DMS153 (cell line): ENCODE results near the gene DIAPH2.

Source experiments
- DNase-seq: peaks from one replicate; lab custom pipeline; 2025; lab: John Stamatoyannopoulos, UW

DIAPH2 gene

DNA sequence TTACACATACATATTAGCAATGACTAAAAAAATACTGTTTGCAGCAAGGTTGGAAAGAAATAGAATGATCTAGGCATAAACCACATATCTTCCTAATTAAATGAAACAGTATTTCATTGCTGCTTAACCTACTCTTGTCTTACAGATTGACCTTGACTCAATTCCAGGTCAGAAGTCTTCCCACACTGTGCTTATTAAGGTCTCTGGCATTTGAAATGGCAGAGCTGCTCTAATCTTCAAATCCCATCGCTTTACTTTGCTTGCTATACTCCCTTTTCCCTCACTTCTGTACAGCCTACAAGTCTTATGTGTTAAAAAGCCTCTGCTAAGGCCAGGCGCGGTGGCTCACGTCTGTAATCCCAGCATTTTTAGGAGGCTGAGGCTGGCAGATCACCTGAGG is 623.5 kb downstream of the DIAPH2 start:
- DNase-seq: no peak

- DNase-seq: no peak
These were observed 625.0 kb downstream of the DIAPH2 start for GRCh38 chrX:97309487-97310116.

GRCh38 chrX:97310373-97310772 is 625.7 kb downstream of the DIAPH2 start:
- no peak for DNase-seq

DNA sequence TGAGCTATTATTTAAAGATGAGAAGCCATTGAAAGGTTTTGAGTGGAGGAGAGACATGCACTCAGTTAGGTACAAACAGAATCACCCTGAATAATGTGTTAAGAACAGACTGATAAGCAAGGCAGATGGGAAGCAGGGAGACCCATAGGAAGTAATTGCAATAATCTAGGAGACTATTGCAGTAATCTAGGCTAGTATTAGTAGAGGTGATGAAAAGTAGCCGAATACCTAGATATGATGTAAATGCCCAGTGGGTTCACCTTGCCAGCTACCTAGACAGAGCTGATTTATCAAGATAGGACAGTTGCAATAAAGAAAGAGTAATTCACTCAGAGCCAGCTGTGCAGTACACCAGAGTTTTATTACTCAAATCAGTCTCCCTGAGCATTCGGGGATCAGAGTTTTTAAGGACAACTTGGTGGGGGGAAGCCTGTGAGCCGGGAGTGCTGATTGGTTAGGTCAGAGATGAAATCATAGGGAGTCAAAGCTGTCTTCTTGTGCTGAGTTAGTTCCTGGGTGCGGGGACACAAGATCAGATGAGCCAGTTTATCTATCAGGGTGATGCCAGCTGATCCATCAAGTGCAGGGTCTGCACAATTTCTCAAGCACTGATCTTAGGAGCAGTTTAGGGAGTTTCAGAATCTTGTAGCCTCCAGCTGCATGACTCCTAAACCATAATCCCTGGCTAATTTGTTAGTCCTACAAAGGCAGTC is 626.6 kb downstream of the DIAPH2 start:
- DNase-seq: no peak

DNA sequence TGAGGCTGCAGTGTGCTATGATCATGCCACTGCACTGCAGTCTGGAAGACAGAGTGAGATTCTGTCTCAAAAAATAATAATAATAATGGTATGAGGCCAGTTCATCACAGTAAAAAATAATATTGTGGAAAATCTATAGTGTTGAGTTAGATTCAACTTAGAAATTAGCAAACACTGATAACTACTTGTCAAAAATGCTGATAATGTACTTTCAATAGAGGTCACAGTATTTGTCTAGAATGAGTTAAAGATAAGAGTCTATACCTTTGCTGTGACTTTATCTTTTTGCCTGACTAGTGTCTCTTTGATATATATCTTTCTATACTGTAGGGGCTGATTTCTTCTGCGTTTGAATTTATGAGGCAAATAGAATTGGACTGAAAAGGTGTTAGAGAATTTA is 629.7 kb downstream of the DIAPH2 start:
- DNase-seq: no peak

- no peak for DNase-seq
These were observed 631.3 kb downstream of the DIAPH2 start for GRCh38 chrX:97315939-97316338.

- no peak for DNase-seq
These were observed 635.7 kb downstream of the DIAPH2 start for GRCh38 chrX:97320305-97320704.

- DNase-seq: no peak
These were observed 637.8 kb downstream of the DIAPH2 start for GRCh38 chrX:97322401-97322800.

DNA sequence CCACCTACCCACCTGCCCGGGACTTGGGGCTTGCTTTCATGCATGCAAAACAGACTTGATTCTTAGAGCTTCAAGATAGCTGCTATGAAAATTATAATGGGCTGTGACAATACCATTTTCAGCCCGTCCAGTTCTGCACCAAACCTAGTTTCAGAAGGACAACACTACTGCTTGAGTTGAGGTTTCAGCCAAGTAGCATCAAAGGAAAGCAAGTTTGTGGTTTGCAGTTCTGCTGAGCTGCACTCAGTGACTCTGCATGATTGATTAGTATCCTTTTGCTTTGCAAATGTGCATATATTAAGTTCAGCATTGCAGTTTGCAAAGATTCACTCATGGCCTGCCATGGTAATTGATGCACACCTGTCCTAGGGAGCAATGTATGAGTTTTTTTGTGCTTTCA is 641.8 kb downstream of the DIAPH2 start:
- DNase-seq: no peak

GRCh38 chrX:97328853-97329390 is 644.3 kb downstream of the DIAPH2 start:
- DNase-seq: no peak

GRCh38 chrX:97330151-97330550 is 645.5 kb downstream of the DIAPH2 start:
- DNase-seq: no peak

DNA sequence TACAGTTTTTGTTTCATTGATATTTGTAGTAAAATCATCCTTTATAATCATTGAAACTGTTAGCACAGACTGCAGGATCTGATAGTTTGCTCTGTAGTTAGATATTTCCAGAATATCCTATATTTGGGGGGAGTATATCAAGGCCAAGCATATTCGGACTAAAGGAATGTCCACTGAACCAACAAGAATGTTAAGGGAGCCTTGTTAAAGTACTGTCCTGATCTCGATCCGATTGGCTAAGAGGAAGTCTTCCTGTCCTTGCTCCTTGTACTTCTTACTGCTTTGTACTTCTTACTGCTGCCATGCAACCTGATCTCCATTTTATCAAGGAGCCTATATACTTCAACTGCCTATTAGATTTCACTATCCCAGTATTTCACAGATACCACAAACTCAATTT is 648.3 kb downstream of the DIAPH2 start:
- DNase-seq: no peak

DNA sequence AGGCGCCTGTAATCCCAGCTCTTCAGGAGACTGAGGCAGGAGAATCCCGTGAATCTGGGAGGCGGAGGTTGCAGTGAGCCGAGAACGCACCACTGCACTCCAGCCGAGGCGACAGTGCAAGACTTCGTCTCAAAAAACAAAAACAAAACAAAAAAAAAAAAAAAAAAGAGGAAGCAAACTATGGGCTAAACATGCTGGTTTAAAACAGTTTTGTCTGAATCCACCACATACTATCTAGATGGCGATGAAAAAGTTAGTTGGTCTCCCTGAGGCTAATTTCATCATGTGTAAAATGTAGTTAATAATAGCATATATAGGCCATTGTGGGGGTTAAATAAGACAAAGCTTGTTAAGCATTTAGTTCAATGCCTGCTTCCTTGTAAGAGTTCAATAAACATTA is 650.2 kb downstream of the DIAPH2 start:
- no peak for DNase-seq

DNA sequence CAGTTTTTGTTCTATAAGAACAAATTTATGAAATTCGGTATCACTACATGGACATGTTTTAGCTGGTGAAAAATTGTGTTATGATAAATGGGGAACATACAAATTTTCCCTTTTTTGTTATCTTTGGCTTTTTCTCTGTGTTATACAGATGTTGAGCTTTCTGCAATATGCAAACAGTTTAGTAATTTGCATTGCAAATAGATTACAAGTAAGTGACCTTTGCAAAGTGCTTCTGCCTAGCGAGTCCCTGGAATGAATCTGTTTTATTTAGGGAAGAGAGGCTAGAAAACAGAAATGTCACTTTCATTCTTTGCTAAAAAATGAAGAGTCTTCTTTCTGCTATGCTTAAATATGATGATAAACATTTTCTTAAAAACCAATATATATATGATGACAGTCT is 660.1 kb downstream of the DIAPH2 start:
- DNase-seq: no peak

GRCh38 chrX:97358941-97359340 is 674.3 kb downstream of the DIAPH2 start:
- no peak for DNase-seq

DNA sequence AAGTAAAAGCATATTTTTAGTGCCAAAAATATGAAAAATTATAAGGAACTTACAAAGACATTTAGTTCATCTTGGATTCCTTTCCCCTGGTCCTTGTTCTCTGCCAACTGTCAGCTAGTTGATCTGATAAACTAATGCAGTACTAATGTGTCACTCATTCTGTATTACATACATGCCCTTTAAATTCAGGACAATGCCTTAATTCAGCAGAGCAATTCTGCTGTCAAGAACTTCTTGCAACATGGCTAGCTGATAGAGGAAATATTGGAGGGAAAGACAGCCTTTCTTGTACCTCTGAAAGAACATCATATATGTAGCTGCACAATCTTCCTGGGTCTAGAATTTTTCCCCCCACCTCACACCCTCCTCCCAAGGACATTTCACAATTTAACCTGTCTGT is 679.2 kb downstream of the DIAPH2 start:
- no peak for DNase-seq

GRCh38 chrX:97366237-97366636 is 681.6 kb downstream of the DIAPH2 start:
- no peak for DNase-seq

GRCh38 chrX:97367125-97367524 is 682.5 kb downstream of the DIAPH2 start:
- DNase-seq: no peak

DNA sequence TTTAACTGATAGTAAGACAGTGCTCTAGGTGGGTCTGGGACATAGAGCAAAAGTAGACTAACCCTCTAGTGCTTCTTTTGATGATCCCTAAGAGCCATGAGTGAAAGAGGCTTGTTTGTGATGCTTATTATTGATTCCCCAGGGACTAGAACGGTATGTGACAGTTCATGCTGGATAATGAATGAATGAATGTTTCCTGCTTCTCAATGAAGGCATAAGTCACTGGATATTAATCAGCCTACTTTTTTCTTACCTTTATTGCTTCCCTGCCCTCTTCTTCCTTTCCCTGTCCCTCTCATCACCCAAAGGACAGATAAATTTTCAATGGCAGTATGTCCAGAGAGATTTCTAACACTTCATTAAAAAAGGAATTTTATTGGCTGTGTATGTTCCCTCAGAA is 685.3 kb downstream of the DIAPH2 start:
- no peak for DNase-seq

GRCh38 chrX:97372001-97372766 is 687.5 kb downstream of the DIAPH2 start:
- DNase-seq: no peak

DNA sequence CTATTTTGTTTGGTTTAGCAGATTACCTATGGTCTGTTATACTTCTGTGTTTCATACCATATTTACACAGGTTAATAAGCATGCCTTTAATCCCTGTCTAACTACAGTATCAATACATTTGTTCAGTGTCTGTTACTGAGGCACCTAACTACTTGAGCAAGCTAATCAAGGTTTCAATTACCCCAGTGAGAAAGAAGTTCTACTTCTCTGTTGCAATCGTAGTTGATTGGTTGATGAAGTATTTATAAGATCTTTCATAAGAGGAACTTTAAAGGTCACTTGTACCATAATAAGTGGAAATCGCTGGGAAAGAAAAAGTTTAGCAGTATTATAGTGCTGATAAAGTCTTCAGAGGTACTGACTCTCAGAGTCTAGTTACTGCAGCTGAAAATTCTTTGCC is 689.6 kb downstream of the DIAPH2 start:
- no peak for DNase-seq

DNA sequence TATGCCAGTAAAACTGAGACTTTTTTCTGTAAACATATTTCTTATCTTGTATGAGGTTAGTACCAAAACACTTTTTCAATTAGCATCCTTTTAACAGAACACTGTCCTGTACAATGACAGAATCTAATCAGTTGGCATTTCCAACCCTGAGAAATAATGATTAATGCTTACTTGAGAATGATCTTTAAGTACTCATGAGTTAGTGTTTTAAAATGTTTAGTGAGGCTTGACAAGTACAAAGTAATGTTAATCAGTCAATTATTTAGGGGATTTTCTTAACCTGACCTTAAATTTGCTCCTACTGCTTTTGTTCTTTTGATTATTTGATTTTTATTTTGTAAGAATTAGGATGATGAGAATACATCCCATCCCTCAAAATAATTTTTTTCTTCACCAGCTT is 695.6 kb downstream of the DIAPH2 start:
- DNase-seq: no peak

- no peak for DNase-seq
These were observed 700.0 kb downstream of the DIAPH2 start for GRCh38 chrX:97384685-97385084.
